Peyer's patch (tissue), 4 donors: ENCODE data around the gene NCOA6. TPM values are rescaled to one million over a fixed set of nuclear protein-coding genes. Genes with fewer than 3 reads are reported as not detected.

ENCODE experiments used
- DNase-seq, 3 donors: peaks; one replicate each; pipeline ENCODE4 v3.0.0-alpha.2; 2017 to 2019
- H3K27ac ChIP-seq, 4 donors: fragments of 200-600 bp; sonication (generic); one replicate each; pipeline ENCODE4 v1.5.1; 2016 to 2019
- H3K27me3 ChIP-seq, 2 donors: fragments of 200-600 bp; sonication (generic); one replicate each; pipeline ENCODE4 v1.5.1; 2019
- H3K36me3 ChIP-seq, 3 donors: fragments of 200-600 bp; sonication (generic); one replicate each; pipeline ENCODE4 v1.5.1; 2016 to 2019
- H3K4me1 ChIP-seq, 4 donors: fragments of 200-600 bp; sonication (generic); one replicate each; pipeline ENCODE4 v1.5.1; 2016 to 2019
- H3K4me3 ChIP-seq, 4 donors: fragments of 200-600 bp; sonication (generic); 1 replicate in 3 of 4; 2 replicates in 1 of 4; pipeline ENCODE4 v1.5.1; 2016 to 2019; ENCODE audit warnings: mild to moderate bottlenecking in 1 of 4
- H3K9me3 ChIP-seq, 4 donors: fragments of 200-600 bp; sonication (generic); one replicate each; pipeline ENCODE4 v1.5.1; 2016 to 2019; ENCODE audit warnings: mild to moderate bottlenecking in 1 of 4
- POLR2A ChIP-seq, 2 donors: fragments of 450-650 bp; IDR thresholded peaks; one replicate each; pipeline ENCODE4 v1.5.1; 2017; ENCODE audit warnings: antibody characterized with exemption in 2 of 2, mild to moderate bottlenecking in 2 of 2, moderate library complexity in 2 of 2
- total RNA-seq, 4 donors: library from RNA; depleted of rRNA; stranded (reverse); fragments of >200 nt; gene quantifications; one replicate each; pipeline ENCODE4 v1.1.0, GENCODE V29; 2016
- TF ChIP-seq, protein P1 (sequence below), 6 experiments: fragments of 450-650 bp in 4 of 6; fragments of 200-600 bp in 2 of 6; sonication (generic) in 1 of 6; IDR thresholded peaks; one replicate each; pipeline ENCODE4 v1.5.1; 2017 to 2019; ENCODE audit warnings: antibody characterized with exemption in 6 of 6, mild to moderate bottlenecking in 3 of 6, moderate library complexity in 1 of 6

Gene NCOA6
- total RNA-seq, 4 donors from 2014 or later, result 33.8 to 58.4 (median 49.5) TPM

DNA sequence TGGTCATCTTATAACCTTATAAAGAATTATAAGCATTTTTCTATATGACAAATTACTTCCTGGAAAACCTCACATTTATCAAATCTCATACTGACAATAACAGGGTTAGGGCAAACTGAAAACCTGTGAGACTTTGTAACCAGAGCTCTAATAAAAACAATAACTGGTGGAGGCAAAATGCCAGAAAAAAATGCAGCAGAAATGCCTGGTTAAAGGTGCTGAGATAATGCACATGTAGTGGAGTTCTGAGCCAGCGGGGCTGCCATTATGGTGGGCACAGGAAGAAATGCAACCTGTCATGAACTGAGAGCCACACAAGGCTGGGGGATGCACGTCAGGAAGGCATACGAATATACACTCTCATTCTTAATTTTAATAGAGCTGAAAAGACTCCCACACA is 53.0 kb downstream of the NCOA6 start:
- TF ChIP-seq, protein P1, sequence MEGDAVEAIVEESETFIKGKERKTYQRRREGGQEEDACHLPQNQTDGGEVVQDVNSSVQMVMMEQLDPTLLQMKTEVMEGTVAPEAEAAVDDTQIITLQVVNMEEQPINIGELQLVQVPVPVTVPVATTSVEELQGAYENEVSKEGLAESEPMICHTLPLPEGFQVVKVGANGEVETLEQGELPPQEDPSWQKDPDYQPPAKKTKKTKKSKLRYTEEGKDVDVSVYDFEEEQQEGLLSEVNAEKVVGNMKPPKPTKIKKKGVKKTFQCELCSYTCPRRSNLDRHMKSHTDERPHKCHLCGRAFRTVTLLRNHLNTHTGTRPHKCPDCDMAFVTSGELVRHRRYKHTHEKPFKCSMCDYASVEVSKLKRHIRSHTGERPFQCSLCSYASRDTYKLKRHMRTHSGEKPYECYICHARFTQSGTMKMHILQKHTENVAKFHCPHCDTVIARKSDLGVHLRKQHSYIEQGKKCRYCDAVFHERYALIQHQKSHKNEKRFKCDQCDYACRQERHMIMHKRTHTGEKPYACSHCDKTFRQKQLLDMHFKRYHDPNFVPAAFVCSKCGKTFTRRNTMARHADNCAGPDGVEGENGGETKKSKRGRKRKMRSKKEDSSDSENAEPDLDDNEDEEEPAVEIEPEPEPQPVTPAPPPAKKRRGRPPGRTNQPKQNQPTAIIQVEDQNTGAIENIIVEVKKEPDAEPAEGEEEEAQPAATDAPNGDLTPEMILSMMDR (IDR thresholded peaks at IDR 0.05), result no peak
- no peaks in the 10 kb centered on the region for H3K27me3 ChIP-seq
- H3K27ac ChIP-seq, result no peak overlapping the region
- H3K36me3 ChIP-seq, result peaks cover 0 to 65% (median 0%) of the 10 kb centered on the region in 3 donors
- DNase-seq, result no peak
- no peaks in the 10 kb centered on the region for H3K4me1 ChIP-seq
- no peaks in the 10 kb centered on the region for H3K9me3 ChIP-seq
- H3K4me3 ChIP-seq, result no peak overlapping the region

DNA sequence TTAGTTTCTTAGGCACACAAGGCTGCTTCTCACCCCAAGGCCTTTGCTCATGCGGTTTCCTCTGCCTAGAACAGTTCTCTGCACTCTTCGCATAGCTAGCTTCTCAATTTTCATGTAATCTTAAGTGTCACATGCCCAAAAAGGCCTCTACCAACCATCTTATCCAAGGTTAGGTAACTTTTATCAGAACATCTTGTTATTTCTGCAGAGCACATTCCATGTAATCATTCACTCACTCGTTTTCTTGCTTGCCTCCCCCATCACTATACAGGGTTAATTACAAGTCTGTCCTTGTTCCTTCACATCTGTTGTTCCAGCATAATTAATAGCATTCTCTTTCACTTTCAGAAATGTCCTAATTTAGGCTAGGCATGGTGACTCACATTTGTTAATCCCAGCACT is 53.8 kb downstream of the NCOA6 start:
- peaks cover 0 to 71% (median 0%) of the 10 kb centered on the region in 3 donors for H3K36me3 ChIP-seq
- no peaks in the 10 kb centered on the region for H3K9me3 ChIP-seq
- H3K27me3 ChIP-seq, result no peaks in the 10 kb centered on the region
- TF ChIP-seq, protein P1 (IDR thresholded peaks at IDR 0.05), result no peak
- no peak for TF ChIP-seq POLR2A (IDR thresholded peaks at IDR 0.05)
- H3K27ac ChIP-seq, result no peak overlapping the region
- DNase-seq, result no peak
- no peak overlapping the region for H3K4me3 ChIP-seq
- H3K4me1 ChIP-seq, result no peaks in the 10 kb centered on the region

DNA sequence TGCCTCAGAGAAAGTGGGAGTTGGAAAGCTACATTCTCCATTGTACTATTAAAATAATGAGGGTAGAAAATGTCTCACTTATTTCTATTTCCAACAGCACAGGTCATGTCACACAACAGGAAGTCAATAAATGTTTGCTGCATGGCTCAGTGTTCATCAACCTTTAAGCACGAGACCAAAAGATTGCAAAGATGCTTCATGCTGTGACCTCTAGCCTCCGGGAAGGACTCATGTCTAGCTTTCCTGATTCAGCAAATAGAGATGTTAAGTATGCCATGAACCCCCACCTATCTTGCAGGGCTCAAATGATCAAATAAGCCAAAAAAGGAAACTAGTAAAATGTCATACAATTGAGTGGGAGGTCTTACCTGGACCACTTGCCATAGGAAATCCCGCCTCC is 57.4 kb downstream of the NCOA6 start:
- Histone ChIP-seq H3K4me1 (no peaks in the 10 kb centered on the region), H3K9me3 (no peaks in the 10 kb centered on the region), H3K27ac (no peak overlapping the region), H3K4me3 (no peak overlapping the region), H3K36me3 (peaks cover 0 to 73% (median 0%) of the 10 kb centered on the region in 3 donors), H3K27me3 (no peaks in the 10 kb centered on the region)
- no peak for DNase-seq
- TF ChIP-seq POLR2A (IDR thresholded peaks at IDR 0.05), result no peak
- TF ChIP-seq, protein P1 (IDR thresholded peaks at IDR 0.05), result no peak

DNA sequence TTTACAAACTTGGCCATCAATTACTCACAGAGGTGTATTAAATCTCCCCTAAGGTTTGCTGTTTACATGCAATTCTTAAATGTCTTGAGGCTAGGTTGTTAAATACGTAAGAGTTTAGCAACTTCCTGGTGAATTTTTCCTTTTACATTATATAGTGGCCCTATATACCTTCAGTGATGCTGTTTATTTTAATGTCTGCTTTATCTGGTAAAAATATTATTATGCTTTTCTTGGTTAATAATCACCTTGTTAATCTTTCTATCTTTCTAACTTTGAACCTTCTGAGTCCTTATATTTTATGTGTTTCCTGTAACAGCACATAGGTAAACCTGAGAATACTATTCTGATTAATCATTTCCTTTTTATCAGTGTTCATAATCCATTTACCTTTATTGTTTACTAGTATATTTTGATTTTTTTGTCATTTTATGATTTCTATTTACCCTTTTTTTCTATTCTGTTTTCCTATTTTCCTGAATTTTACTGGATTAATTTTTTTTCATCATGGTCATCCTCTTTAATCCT is 63.4 kb downstream of the NCOA6 start:
- H3K27ac ChIP-seq, result peak overlapping the region in 1 of 4 donors; percentile 54
- no peak for DNase-seq
- TF ChIP-seq POLR2A (IDR thresholded peaks at IDR 0.05), result no peak
- TF ChIP-seq, protein P1 (IDR thresholded peaks at IDR 0.05), result no peak
- H3K9me3 ChIP-seq, result no peaks in the 10 kb centered on the region
- no peaks in the 10 kb centered on the region for H3K4me1 ChIP-seq
- no peak overlapping the region for H3K4me3 ChIP-seq
- peaks cover 0 to 94% (median 0%) of the 10 kb centered on the region in 3 donors for H3K36me3 ChIP-seq
- H3K27me3 ChIP-seq, result no peaks in the 10 kb centered on the region

DNA sequence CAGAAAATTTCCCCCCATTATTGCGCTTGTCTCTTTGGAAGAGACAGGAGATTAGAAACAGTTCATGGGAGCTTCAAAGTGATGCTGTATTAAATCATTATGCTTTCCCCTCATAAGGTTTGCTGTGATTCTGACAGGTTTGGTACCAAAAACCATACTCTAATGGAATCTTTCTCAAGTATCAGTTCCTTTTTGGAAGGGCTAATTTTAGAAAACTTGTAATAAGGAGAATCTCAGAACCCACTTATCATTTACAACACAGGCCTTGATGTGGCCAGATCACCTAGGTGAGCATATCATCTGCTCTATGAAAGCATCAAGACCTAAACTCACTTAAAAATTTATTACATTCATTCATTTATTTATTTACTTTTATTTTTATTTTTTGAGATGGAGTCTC is 70.1 kb downstream of the NCOA6 start:
- H3K36me3 ChIP-seq, result peaks cover 0 to 95% (median 0%) of the 10 kb centered on the region in 3 donors
- no peak overlapping the region for H3K4me3 ChIP-seq
- H3K9me3 ChIP-seq, result no peaks in the 10 kb centered on the region
- TF ChIP-seq, protein P1 (IDR thresholded peaks at IDR 0.05), result no peak
- no peak for TF ChIP-seq POLR2A (IDR thresholded peaks at IDR 0.05)
- no peak for DNase-seq
- H3K27me3 ChIP-seq, result no peaks in the 10 kb centered on the region
- H3K27ac ChIP-seq, result no peak overlapping the region
- no peaks in the 10 kb centered on the region for H3K4me1 ChIP-seq

DNA sequence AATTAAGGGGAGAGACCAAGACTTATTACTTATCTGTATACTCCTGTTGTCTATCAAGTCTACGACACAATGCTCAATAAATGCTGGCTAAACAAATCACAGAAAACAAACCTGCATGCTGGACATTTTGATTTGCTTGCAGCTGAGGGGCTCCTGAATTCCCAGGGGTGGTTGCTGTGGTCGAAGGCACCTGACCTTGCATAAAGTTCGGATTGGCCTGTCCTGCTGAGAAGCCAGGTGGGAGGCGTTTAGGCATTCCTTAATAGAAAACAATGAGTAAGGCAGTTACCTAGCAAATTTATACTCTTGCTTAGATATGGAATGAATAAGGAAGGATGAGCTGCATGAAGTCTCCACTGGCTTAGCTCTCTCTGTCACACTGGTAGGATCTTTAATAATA is 70.8 kb downstream of the NCOA6 start:
- Histone ChIP-seq H3K36me3 (peaks cover 0 to 95% (median 0%) of the 10 kb centered on the region in 3 donors), H3K4me1 (no peaks in the 10 kb centered on the region), H3K27me3 (no peaks in the 10 kb centered on the region), H3K9me3 (no peaks in the 10 kb centered on the region), H3K27ac (no peak overlapping the region), H3K4me3 (no peak overlapping the region)
- DNase-seq, result no peak
- no peak for TF ChIP-seq POLR2A (IDR thresholded peaks at IDR 0.05)
- TF ChIP-seq, protein P1 (IDR thresholded peaks at IDR 0.05), result no peak
